Nephron progenitor cell (in vitro differentiated cells): Measurements from ENCODE around the gene STK39.

Experiments used
- DNase-seq: peaks from one replicate; pipeline ENCODE4 v3.0.0; 2021
- H3K27ac Mint-ChIP-seq: 2 replicates; pipeline ENCODE4 v1.8.0; 2021; ENCODE audit warnings: mild to moderate bottlenecking, moderate library complexity, mixed read lengths
- H3K27me3 Mint-ChIP-seq: 2 replicates; pipeline ENCODE4 v1.8.0; 2021; ENCODE audit warnings: mild to moderate bottlenecking, low read depth, mixed read lengths; ENCODE audit not compliant: poor library complexity
- H3K36me3 Mint-ChIP-seq: 2 replicates; pipeline ENCODE4 v1.8.0; 2021; ENCODE audit warnings: low read depth, mixed read lengths
- H3K4me1 Mint-ChIP-seq: 2 replicates; pipeline ENCODE4 v1.8.0; 2021; ENCODE audit warnings: mixed read lengths
- H3K4me3 Mint-ChIP-seq: 2 replicates; pipeline ENCODE4 v1.8.0; 2021; ENCODE audit warnings: mild to moderate bottlenecking, moderate library complexity, mixed read lengths
- H3K9me3 Mint-ChIP-seq: 2 replicates; pipeline ENCODE4 v1.8.0; 2021; ENCODE audit warnings: mild to moderate bottlenecking, moderate library complexity, mixed read lengths
- TF ChIP-seq, protein P1 (sequence below): fragments of 200-600 bp; sonication (generic); IDR thresholded peaks from 2 replicates; pipeline ENCODE4 v1.5.0; 2021; ENCODE audit warnings: antibody characterized with exemption

STK39 gene

GRCh38 chr2:168241746-168242145 is 5.6 kb downstream of the STK39 start:
- Mint-ChIP-seq H3K27ac (no peak overlapping the region), H3K27me3 (peaks cover 9% of the 10 kb centered on the region), H3K4me3 (no peak overlapping the region), H3K9me3 (peaks cover 7% of the 10 kb centered on the region), H3K4me1 (peaks cover 40% of the 10 kb centered on the region), H3K36me3 (peaks cover 10% of the 10 kb centered on the region)
- TF ChIP-seq, protein P1, sequence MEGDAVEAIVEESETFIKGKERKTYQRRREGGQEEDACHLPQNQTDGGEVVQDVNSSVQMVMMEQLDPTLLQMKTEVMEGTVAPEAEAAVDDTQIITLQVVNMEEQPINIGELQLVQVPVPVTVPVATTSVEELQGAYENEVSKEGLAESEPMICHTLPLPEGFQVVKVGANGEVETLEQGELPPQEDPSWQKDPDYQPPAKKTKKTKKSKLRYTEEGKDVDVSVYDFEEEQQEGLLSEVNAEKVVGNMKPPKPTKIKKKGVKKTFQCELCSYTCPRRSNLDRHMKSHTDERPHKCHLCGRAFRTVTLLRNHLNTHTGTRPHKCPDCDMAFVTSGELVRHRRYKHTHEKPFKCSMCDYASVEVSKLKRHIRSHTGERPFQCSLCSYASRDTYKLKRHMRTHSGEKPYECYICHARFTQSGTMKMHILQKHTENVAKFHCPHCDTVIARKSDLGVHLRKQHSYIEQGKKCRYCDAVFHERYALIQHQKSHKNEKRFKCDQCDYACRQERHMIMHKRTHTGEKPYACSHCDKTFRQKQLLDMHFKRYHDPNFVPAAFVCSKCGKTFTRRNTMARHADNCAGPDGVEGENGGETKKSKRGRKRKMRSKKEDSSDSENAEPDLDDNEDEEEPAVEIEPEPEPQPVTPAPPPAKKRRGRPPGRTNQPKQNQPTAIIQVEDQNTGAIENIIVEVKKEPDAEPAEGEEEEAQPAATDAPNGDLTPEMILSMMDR, result no peak
- no peak for DNase-seq

- TF ChIP-seq, protein P1, result no peak
- DNase-seq, result no peak
- H3K27me3 Mint-ChIP-seq, result peaks cover 8% of the 10 kb centered on the region
- no peak overlapping the region for H3K27ac Mint-ChIP-seq
- H3K4me1 Mint-ChIP-seq, result peaks cover 39% of the 10 kb centered on the region
- peaks cover 7% of the 10 kb centered on the region for H3K9me3 Mint-ChIP-seq
- no peak overlapping the region for H3K4me3 Mint-ChIP-seq
- peaks cover 10% of the 10 kb centered on the region for H3K36me3 Mint-ChIP-seq
These were observed 6.2 kb downstream of the STK39 start for GRCh38 chr2:168241208-168241607.

DNA sequence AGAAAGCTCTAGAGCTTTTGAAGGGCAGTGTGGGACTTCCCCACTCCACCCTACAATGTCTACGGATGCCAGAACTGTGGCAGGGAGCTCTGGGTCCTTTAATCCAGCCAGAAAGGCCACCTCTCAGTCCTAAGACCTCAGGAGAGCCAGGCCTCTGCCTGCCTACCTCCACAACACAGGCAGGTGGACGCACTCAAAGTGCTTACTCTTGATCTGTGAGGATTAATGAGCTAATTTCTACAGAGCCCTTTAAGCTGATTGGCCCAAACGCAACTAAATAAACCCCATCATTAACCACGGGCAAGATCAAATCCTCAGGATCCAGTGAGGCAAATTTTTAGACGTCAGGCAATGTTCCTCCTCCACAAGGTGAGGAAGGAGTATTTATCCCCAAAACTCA is 8.1 kb downstream of the STK39 start:
- Mint-ChIP-seq H3K4me1 (peaks cover 20% of the 10 kb centered on the region), H3K27ac (no peak overlapping the region), H3K4me3 (no peak overlapping the region), H3K36me3 (peaks cover 10% of the 10 kb centered on the region), H3K27me3 (peaks cover 5% of the 10 kb centered on the region), H3K9me3 (peaks cover 14% of the 10 kb centered on the region)
- DNase-seq, result no peak
- TF ChIP-seq, protein P1, result no peak

DNA sequence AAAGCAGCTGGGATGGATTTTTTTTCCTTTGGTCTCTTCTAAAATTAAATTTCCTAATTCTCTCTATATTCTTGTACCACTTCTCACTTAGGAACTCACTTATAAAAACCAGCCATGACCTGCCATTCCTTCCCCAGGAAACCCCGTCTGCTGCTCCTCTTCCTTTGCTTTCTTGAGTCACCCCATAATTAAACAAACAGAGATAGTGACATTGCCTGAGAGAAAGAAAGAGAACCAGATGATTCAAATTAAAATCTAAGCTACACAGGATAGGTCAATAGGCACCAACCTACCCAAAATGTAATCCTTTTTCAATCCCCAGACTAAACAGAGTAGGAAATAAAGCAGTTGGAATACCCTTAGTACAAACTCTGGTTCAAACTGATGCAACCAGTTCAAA is 9.7 kb downstream of the STK39 start:
- H3K27ac Mint-ChIP-seq, result no peak overlapping the region
- H3K4me1 Mint-ChIP-seq, result peaks cover 6% of the 10 kb centered on the region
- TF ChIP-seq, protein P1, result no peak
- H3K27me3 Mint-ChIP-seq, result peaks cover 3% of the 10 kb centered on the region
- peaks cover 14% of the 10 kb centered on the region for H3K9me3 Mint-ChIP-seq
- peaks cover 10% of the 10 kb centered on the region for H3K36me3 Mint-ChIP-seq
- DNase-seq, result no peak
- no peak overlapping the region for H3K4me3 Mint-ChIP-seq

DNA sequence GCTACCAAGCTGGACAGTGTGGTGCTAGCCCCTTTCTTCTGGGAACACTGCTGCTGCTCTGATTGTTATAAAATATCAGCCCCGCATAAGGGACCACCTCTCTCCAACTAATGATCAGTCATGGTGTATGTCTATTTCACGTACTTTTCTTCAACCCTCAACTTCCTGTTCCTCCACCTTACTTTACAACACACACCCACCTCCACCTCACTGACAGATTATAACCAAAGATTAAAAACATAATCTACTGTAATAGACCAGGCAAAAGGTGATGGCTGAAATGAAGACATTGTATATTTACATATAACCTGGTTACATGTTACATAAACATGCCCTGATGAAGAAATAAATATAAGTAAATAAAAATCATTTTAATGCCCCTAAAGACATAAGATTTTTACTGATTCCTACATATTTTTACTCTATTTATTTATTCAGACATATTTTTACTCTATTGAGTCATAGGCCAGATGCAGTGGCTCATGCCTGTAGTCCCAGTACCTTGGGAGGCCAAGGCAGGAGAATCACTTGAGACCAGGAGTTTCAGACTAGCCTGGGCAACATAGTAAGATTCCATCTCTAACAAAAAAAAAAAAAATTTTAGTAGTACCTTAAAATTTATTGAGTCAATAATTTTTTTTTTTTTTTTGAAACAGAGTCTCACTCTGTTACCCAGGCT is 12.8 kb downstream of the STK39 start:
- DNase-seq, result no peak
- TF ChIP-seq, protein P1, result no peak
- Mint-ChIP-seq H3K9me3 (peaks cover 23% of the 10 kb centered on the region), H3K27ac (no peak overlapping the region), H3K4me1 (peaks cover 6% of the 10 kb centered on the region), H3K27me3 (peaks cover 3% of the 10 kb centered on the region), H3K36me3 (peaks cover 36% of the 10 kb centered on the region), H3K4me3 (no peak overlapping the region)
